GM06990 (cell line): Measurements from ENCODE around the gene SLC29A1.

ENCODE experiments used
- DNase-seq: peaks from one replicate; pipeline ENCODE4 v3.0.0-alpha.2; 2011; ENCODE audit not compliant: insufficient read length; ENCODE audit errors: extremely low read depth
- H3K27me3 ChIP-seq: replicated peaks from 2 replicates; pipeline ENCODE4 v1.6.0; 2011; ENCODE audit warnings: low read length; ENCODE audit not compliant: control insufficient read depth, insufficient read depth
- H3K36me3 ChIP-seq: 2 replicates; pipeline ENCODE4 v1.5.1; 2011; ENCODE audit warnings: low read length; ENCODE audit not compliant: control insufficient read depth, insufficient read depth
- H3K4me3 ChIP-seq: replicated peaks from 2 replicates; pipeline ENCODE4 v1.5.1; 2011; ENCODE audit warnings: low read depth, mild to moderate bottlenecking, control low read depth, low read length
- TF ChIP-seq, protein P1 (sequence below): IDR thresholded peaks from 2 replicates; pipeline ENCODE4 v1.5.1; 2011; ENCODE audit warnings: low read length, control low read depth, mild to moderate bottlenecking, inconsistent platforms; ENCODE audit not compliant: insufficient read depth, poor library complexity, severe bottlenecking

Gene SLC29A1

DNA sequence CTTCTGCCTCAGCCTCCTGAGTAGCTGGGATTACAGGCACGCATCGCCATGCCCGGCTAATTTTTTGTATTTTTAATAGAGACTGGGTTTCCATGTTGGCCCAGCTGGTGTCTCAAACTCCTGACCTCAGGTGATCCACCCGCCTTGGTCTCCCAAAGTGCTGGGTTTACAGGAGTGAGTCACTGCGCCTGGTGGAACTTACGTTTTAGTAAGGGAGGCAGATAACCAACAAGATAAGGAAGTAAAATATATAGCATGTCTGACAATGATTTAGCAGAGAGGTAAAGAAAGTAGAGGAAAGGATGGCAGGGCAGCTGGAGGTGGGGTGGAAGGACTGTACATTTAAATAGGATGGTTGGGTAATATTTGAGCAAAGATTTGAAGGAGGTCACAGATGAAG lies 19.4 kb upstream of the SLC29A1 start:
- no peak for DNase-seq
- TF ChIP-seq, protein P1, sequence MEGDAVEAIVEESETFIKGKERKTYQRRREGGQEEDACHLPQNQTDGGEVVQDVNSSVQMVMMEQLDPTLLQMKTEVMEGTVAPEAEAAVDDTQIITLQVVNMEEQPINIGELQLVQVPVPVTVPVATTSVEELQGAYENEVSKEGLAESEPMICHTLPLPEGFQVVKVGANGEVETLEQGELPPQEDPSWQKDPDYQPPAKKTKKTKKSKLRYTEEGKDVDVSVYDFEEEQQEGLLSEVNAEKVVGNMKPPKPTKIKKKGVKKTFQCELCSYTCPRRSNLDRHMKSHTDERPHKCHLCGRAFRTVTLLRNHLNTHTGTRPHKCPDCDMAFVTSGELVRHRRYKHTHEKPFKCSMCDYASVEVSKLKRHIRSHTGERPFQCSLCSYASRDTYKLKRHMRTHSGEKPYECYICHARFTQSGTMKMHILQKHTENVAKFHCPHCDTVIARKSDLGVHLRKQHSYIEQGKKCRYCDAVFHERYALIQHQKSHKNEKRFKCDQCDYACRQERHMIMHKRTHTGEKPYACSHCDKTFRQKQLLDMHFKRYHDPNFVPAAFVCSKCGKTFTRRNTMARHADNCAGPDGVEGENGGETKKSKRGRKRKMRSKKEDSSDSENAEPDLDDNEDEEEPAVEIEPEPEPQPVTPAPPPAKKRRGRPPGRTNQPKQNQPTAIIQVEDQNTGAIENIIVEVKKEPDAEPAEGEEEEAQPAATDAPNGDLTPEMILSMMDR = no peak

GRCh38 chr6:44207966-44208365 lies 15.4 kb upstream of the SLC29A1 start:
- no peak for DNase-seq
- H3K27me3 ChIP-seq = no peaks in the 10 kb centered on the region

More for the DNA sequence above, 19.4 kb upstream of the SLC29A1 start:
- H3K27me3 ChIP-seq = no peaks in the 10 kb centered on the region
- no peaks in the 10 kb centered on the region for H3K36me3 ChIP-seq
- H3K4me3 ChIP-seq = no peak overlapping the region

GRCh38 chr6:44211284-44211683 lies 12.1 kb upstream of the SLC29A1 start:
- Histone ChIP-seq H3K4me3 (no peak overlapping the region), H3K36me3 (no peaks in the 10 kb centered on the region), H3K27me3 (no peaks in the 10 kb centered on the region)
- DNase-seq = no peak
- TF ChIP-seq, protein P1 = no peak

More at GRCh38 chr6:44207966-44208365, 15.4 kb upstream of the SLC29A1 start:
- TF ChIP-seq, protein P1 = no peak
- Histone ChIP-seq H3K4me3 (no peak overlapping the region), H3K36me3 (no peaks in the 10 kb centered on the region)

DNA sequence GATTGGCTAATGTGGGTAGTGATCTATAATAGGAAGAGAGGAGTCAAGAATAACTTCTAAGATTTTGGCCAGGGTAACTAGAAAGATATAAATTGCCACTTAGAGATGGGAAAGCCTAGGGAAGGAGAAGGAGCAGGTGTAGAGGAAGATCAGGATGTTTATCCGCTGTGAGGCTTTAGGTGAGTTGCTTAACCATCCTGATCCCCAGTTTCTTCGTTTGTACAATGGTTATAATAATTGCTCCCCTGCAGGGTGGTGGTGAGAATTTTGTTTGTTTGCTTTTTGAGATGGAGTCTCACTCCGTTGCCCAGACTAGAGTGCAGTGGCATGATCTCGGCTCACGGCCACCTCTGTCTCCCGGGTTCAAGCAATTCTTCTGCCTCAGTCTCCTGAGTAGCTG lies 9.1 kb upstream of the SLC29A1 start:
- Histone ChIP-seq H3K4me3 (no peak overlapping the region), H3K36me3 (no peaks in the 10 kb centered on the region), H3K27me3 (no peaks in the 10 kb centered on the region)
- TF ChIP-seq, protein P1 = no peak
- DNase-seq = no peak

DNA sequence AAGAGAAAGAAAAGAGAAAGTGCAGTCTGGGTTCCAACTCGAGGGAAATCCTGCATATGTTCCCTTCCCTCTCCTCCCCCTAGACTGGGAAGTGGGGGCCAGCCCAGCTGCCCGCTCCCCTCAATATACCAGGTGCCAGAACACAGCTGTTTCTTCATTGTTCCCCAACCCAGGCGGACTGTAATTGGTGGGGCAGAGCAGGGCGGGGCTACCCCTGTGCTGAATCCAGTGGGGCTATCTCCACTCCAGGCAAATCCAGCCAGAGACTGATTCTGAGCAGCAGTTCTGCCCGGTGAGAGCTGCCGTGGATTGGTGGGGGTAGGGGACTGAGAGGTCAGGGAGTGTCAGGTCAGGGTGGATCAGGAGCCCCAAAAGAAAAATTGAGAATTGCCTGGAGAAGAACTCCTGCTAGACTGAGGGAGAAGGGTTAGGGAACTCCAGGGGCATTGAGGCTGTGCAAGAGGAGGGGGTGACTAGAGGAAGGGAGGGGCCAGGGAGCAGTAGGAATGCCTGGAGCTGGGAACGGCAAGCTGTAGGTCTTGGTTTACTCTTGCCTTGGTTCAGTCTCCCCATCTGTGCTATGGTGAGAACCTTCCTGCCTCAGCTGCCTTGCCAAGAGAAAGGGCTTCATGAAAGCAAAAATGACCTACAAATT lies 6.6 kb upstream of the SLC29A1 start, which contains the start of gene MYMX:
Gene MYMX, plus strand, starts transcription at position 250 of the 655 bp plus-strand sequence. CDS start 546 bp downstream, outside the sequence.
- H3K27me3 ChIP-seq = no peaks in the 10 kb centered on the region
- no peak for DNase-seq
- no peaks in the 10 kb centered on the region for H3K36me3 ChIP-seq
- TF ChIP-seq, protein P1 = no peak
- no peak within 1 kb of the TSS for H3K4me3 ChIP-seq
